Esophagus squamous epithelium (tissue), 4 donors: Measurements from ENCODE around the gene GYG1.

Experiments used
- POLR2A ChIP-seq, 4 donors: fragments of 450-650 bp; IDR thresholded peaks; one replicate each; pipeline ENCODE4 v1.6.1; 2017; ENCODE audit warnings: antibody characterized with exemption in 4 of 4, mild to moderate bottlenecking in 4 of 4, moderate library complexity in 3 of 4
- TF ChIP-seq, protein P1 (sequence below), 6 experiments: fragments of 450-650 bp in 4 of 6; fragments of 200-600 bp in 2 of 6; sonication (generic) in 2 of 6; IDR thresholded peaks; one replicate each; pipeline ENCODE4 v1.5.1; 2016 to 2019; ENCODE audit warnings: antibody characterized with exemption in 6 of 6, mild to moderate bottlenecking in 4 of 6, moderate library complexity in 4 of 6

GRCh38 chr3:148974726-148975125, 16.6 kb upstream of the GYG1 start:
- TF ChIP-seq POLR2A (IDR thresholded peaks at IDR 0.05) = no peak
- TF ChIP-seq, protein P1, sequence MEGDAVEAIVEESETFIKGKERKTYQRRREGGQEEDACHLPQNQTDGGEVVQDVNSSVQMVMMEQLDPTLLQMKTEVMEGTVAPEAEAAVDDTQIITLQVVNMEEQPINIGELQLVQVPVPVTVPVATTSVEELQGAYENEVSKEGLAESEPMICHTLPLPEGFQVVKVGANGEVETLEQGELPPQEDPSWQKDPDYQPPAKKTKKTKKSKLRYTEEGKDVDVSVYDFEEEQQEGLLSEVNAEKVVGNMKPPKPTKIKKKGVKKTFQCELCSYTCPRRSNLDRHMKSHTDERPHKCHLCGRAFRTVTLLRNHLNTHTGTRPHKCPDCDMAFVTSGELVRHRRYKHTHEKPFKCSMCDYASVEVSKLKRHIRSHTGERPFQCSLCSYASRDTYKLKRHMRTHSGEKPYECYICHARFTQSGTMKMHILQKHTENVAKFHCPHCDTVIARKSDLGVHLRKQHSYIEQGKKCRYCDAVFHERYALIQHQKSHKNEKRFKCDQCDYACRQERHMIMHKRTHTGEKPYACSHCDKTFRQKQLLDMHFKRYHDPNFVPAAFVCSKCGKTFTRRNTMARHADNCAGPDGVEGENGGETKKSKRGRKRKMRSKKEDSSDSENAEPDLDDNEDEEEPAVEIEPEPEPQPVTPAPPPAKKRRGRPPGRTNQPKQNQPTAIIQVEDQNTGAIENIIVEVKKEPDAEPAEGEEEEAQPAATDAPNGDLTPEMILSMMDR (IDR thresholded peaks at IDR 0.05) = no peak
